Liver (tissue), 2 donors: ENCODE results near the gene UBL4A.

Experiments used
- CTCF ChIP-seq: fragments of 150-350 bp; IDR thresholded peaks from 2 replicates; pipeline ENCODE4 v1.5.1; 2017; ENCODE audit warnings: improper control_type of control experiment, low read depth, low read length; ENCODE audit not compliant: missing input control
- FOXA1 ChIP-seq: IDR thresholded peaks from 2 replicates; pipeline ENCODE4 v1.6.1; 2016; ENCODE audit warnings: antibody characterized with exemption
- REST ChIP-seq: IDR thresholded peaks from 2 replicates; pipeline ENCODE4 v1.6.1; 2016; ENCODE audit warnings: antibody characterized with exemption, mild to moderate bottlenecking
- ZBTB33 ChIP-seq: IDR thresholded peaks from 2 replicates; pipeline ENCODE4 v1.6.1; 2016; ENCODE audit warnings: antibody characterized with exemption
- donor health status: healthy.

- TF ChIP-seq REST (no peak), CTCF (no peak), ZBTB33 (no peak), FOXA1 (no peak)
These were observed 51.2 kb downstream of the UBL4A start for GRCh38 chrX:154435171-154435733.
